ENCODE data around the gene PTPRM. TPM values are rescaled to one million over a fixed set of nuclear protein-coding genes. Genes with fewer than 3 reads are reported as not detected.

PTPRM gene
- total and polyA plus RNA-seq, 2 of the 4 experiments (the other 2 are of a cell fraction): 28.3 to 51.2 TPM

- Histone ChIP-seq H3K4me3 (ENCODE audit: insufficient read depth, low read depth, low read length) (no peak overlapping the region), H2AFZ (replicated peaks; ENCODE audit: low read length, poor library complexity) (no peak overlapping the region), H2BK20ac (ENCODE audit: low read depth, low read length) (no peak overlapping the region), H3K27ac (ENCODE audit: insufficient read depth, low read length) (no peak overlapping the region), H2BK120ac (ENCODE audit: low read depth, low read length) (no peak overlapping the region), H3K79me1 (ENCODE audit: low read depth in 1 of 2, low read length in 2 of 2) (no peaks in the 10 kb centered on the region), H3K36me3 (ENCODE audit: control insufficient read depth, insufficient read depth, low read length) (peaks cover 29% of the 10 kb centered on the region), H2BK5ac (ENCODE audit: low read depth, low read length, poor library complexity, severe bottlenecking) (no peak overlapping the region), H3K27me3 (ENCODE audit: control insufficient read depth, insufficient read depth, low read length) (no peaks in the 10 kb centered on the region), H4K8ac (ENCODE audit: low read depth in 2 of 2, low read length in 2 of 2) (no peak overlapping the region), H3K23ac (ENCODE audit: low read depth, low read length) (no peak overlapping the region), H2AK5ac (ENCODE audit: low read depth, low read length) (no peak overlapping the region), H2AK9ac (replicated peaks; ENCODE audit: low read depth, low read length, poor library complexity) (no peak overlapping the region), H3K9ac (ENCODE audit: low read depth, low read length) (no peak overlapping the region), H3K9me3 (ENCODE audit: control insufficient read depth, insufficient read depth, low read length) (no peaks in the 10 kb centered on the region), H4K5ac (ENCODE audit: low read depth, low read length) (no peak overlapping the region), H3K14ac (replicated peaks; ENCODE audit: low read depth, low read length) (no peak overlapping the region), H4K91ac (ENCODE audit: insufficient read depth, low read depth, low read length) (no peak overlapping the region), H3K18ac (ENCODE audit: low read depth, low read length) (no peak overlapping the region), H3K4me2 (ENCODE audit: low read depth, low read length) (peak overlapping the region; percentile 33; the same call in 1 of the 2 replicates), H3K4ac (ENCODE audit: low read depth, low read length) (no peak overlapping the region), H4K20me1 (ENCODE audit: insufficient read depth, low read length) (peaks cover 3% of the 10 kb centered on the region; the same call in 1 of the 2 replicates), H3K9me1 (ENCODE audit: insufficient read depth, low read length) (0 out of 2 replicates have a peak, but pooled peaks cover 2% of the 10 kb centered on the region), H3K4me1 (ENCODE audit: control insufficient read depth, insufficient read depth, low read length) (peaks cover 2% of the 10 kb centered on the region; the same call in 1 of the 2 replicates), H2BK15ac (ENCODE audit: low read depth, low read length) (no peak overlapping the region), H3K56ac (ENCODE audit: extremely low read depth, insufficient read depth, low read length) (no peak overlapping the region)
- in situ Hi-C loops (cut with MboI; ENCODE audit: low sequenced_read_pairs) (loop anchor here (25.0 kb wide), 1 partner anchor 604 kb away; no protein-coding TSS in a partner anchor), intact Hi-C loops (cut with micrococcal nuclease) (loop anchor here (5.0 kb wide), 1 partner anchor 824 kb away; the partner anchor contains the start of gene PTPRM), dilution Hi-C loops (cut with HindIII; ENCODE audit: low sequenced_read_pairs, unreplicated experiment) (no loop called here)
- TF ChIP-seq FOS (IDR thresholded peaks at IDR 0.05; ENCODE audit: low read depth, low read length) (peak; percentile 22; the same call in 1 of the 2 replicates), RAD21 (IDR thresholded peaks at IDR 0.05; ENCODE audit: low read length) (0 out of 2 replicates have a peak, but pooled peaks have one; percentile 0)
- TF ChIP-seq, protein P1, sequence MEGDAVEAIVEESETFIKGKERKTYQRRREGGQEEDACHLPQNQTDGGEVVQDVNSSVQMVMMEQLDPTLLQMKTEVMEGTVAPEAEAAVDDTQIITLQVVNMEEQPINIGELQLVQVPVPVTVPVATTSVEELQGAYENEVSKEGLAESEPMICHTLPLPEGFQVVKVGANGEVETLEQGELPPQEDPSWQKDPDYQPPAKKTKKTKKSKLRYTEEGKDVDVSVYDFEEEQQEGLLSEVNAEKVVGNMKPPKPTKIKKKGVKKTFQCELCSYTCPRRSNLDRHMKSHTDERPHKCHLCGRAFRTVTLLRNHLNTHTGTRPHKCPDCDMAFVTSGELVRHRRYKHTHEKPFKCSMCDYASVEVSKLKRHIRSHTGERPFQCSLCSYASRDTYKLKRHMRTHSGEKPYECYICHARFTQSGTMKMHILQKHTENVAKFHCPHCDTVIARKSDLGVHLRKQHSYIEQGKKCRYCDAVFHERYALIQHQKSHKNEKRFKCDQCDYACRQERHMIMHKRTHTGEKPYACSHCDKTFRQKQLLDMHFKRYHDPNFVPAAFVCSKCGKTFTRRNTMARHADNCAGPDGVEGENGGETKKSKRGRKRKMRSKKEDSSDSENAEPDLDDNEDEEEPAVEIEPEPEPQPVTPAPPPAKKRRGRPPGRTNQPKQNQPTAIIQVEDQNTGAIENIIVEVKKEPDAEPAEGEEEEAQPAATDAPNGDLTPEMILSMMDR (conservative IDR thresholded peaks at IDR 0.05; ENCODE audit: low read depth, low read length): no peak
- ChIA-PET CTCF (interaction anchor here (0.8 to 1.2 kb wide), 2 partner anchors 306 to 825 kb away, joined by 3 read pairs; no protein-coding TSS in a partner anchor), POLR2A (ENCODE audit: unreplicated experiment) (no interaction called here)
- BruUV-seq (replicated peaks): no TSS peak
- DNase-seq (peak; percentile 83), ATAC-seq (ENCODE audit: low read depth) (peak; percentile 94)
- WGBS, 2 experiments (ENCODE audit: extremely low coverage in 2 of 2, insufficient read length in 1 of 2): no CpG with 5 or more reads among the region's 2 CpGs
These were observed 824.0 kb downstream of the PTPRM start for GRCh38 chr18:8391068-8391467.
